ENCODE results near the gene SLC34A3.

The SLC34A3 gene

GRCh38 chr9:137213160-137214060, 17.3 kb upstream of the SLC34A3 start:
- no peak overlapping the region for H3K4me3 ChIP-seq (ENCODE audit: low read depth, low read length)
- no peaks in the 10 kb centered on the region for H3K9me3 ChIP-seq (ENCODE audit: control insufficient read depth, insufficient read depth, low read length)
- peaks cover 41% of the 10 kb centered on the region for H3K36me3 ChIP-seq (ENCODE audit: control insufficient read depth, insufficient read depth, low read length)
- no peaks in the 10 kb centered on the region for H3K4me1 ChIP-seq (ENCODE audit: control insufficient read depth, insufficient read depth, low read length)
- no peak overlapping the region for H3K9ac ChIP-seq (ENCODE audit: low read depth, low read length)
- no peaks in the 10 kb centered on the region for H3K27me3 ChIP-seq (ENCODE audit: control insufficient read depth, insufficient read depth, low read length)

GRCh38 chr9:137214620-137215019, 16.1 kb upstream of the SLC34A3 start:
- no peaks in the 10 kb centered on the region for H3K4me1 ChIP-seq (ENCODE audit: control insufficient read depth, insufficient read depth, low read length)
- no peaks in the 10 kb centered on the region for H3K27me3 ChIP-seq (ENCODE audit: control insufficient read depth, insufficient read depth, low read length)
- no peak overlapping the region for H3K4me3 ChIP-seq (ENCODE audit: low read depth, low read length)
- no peaks in the 10 kb centered on the region for H3K9me3 ChIP-seq (ENCODE audit: control insufficient read depth, insufficient read depth, low read length)
- H3K36me3 ChIP-seq (ENCODE audit: control insufficient read depth, insufficient read depth, low read length): peaks cover 35% of the 10 kb centered on the region
- no peak overlapping the region for H3K9ac ChIP-seq (ENCODE audit: low read depth, low read length)

- Histone ChIP-seq H3K36me3 (ENCODE audit: control insufficient read depth, insufficient read depth, low read length) (peaks cover 35% of the 10 kb centered on the region), H3K9me3 (ENCODE audit: control insufficient read depth, insufficient read depth, low read length) (no peaks in the 10 kb centered on the region)
These were observed 15.3 kb upstream of the SLC34A3 start for GRCh38 chr9:137215196-137215986.

GRCh38 chr9:137216188-137216965, 14.3 kb upstream of the SLC34A3 start:
- H3K36me3 ChIP-seq (ENCODE audit: control insufficient read depth, insufficient read depth, low read length): peaks cover 35% of the 10 kb centered on the region
- no peak overlapping the region for H3K4me3 ChIP-seq (ENCODE audit: low read depth, low read length)
- no peaks in the 10 kb centered on the region for H3K4me1 ChIP-seq (ENCODE audit: control insufficient read depth, insufficient read depth, low read length)

More at GRCh38 chr9:137215196-137215986, 15.3 kb upstream of the SLC34A3 start:
- Histone ChIP-seq H3K9ac (ENCODE audit: low read depth, low read length) (no peak overlapping the region), H3K4me1 (ENCODE audit: control insufficient read depth, insufficient read depth, low read length) (no peaks in the 10 kb centered on the region), H3K27me3 (ENCODE audit: control insufficient read depth, insufficient read depth, low read length) (no peaks in the 10 kb centered on the region), H3K4me3 (ENCODE audit: low read depth, low read length) (no peak overlapping the region)

GRCh38 chr9:137217276-137218211, 13.2 kb upstream of the SLC34A3 start:
- no peaks in the 10 kb centered on the region for H3K27me3 ChIP-seq (ENCODE audit: control insufficient read depth, insufficient read depth, low read length)
- H3K9me3 ChIP-seq (ENCODE audit: control insufficient read depth, insufficient read depth, low read length): no peaks in the 10 kb centered on the region
- H3K4me3 ChIP-seq (ENCODE audit: low read depth, low read length): no peak overlapping the region
- H3K36me3 ChIP-seq (ENCODE audit: control insufficient read depth, insufficient read depth, low read length): peaks cover 32% of the 10 kb centered on the region
- no peaks in the 10 kb centered on the region for H3K4me1 ChIP-seq (ENCODE audit: control insufficient read depth, insufficient read depth, low read length)
- H3K9ac ChIP-seq (ENCODE audit: low read depth, low read length): no peak overlapping the region

More at GRCh38 chr9:137216188-137216965, 14.3 kb upstream of the SLC34A3 start:
- no peak overlapping the region for H3K9ac ChIP-seq (ENCODE audit: low read depth, low read length)
- H3K9me3 ChIP-seq (ENCODE audit: control insufficient read depth, insufficient read depth, low read length): no peaks in the 10 kb centered on the region
- H3K27me3 ChIP-seq (ENCODE audit: control insufficient read depth, insufficient read depth, low read length): no peaks in the 10 kb centered on the region

- Histone ChIP-seq H3K4me3 (ENCODE audit: low read depth, low read length) (no peak overlapping the region), H3K4me1 (ENCODE audit: control insufficient read depth, insufficient read depth, low read length) (no peaks in the 10 kb centered on the region), H3K9ac (ENCODE audit: low read depth, low read length) (no peak overlapping the region), H3K27me3 (ENCODE audit: control insufficient read depth, insufficient read depth, low read length) (no peaks in the 10 kb centered on the region), H3K36me3 (ENCODE audit: control insufficient read depth, insufficient read depth, low read length) (peaks cover 28% of the 10 kb centered on the region), H3K9me3 (ENCODE audit: control insufficient read depth, insufficient read depth, low read length) (no peaks in the 10 kb centered on the region)
These were observed 12.4 kb upstream of the SLC34A3 start for GRCh38 chr9:137218212-137218753.

GRCh38 chr9:137218754-137219271, 11.9 kb upstream of the SLC34A3 start:
- Histone ChIP-seq H3K4me3 (ENCODE audit: low read depth, low read length) (no peak overlapping the region), H3K9me3 (ENCODE audit: control insufficient read depth, insufficient read depth, low read length) (no peaks in the 10 kb centered on the region), H3K27me3 (ENCODE audit: control insufficient read depth, insufficient read depth, low read length) (no peaks in the 10 kb centered on the region), H3K4me1 (ENCODE audit: control insufficient read depth, insufficient read depth, low read length) (no peaks in the 10 kb centered on the region), H3K36me3 (ENCODE audit: control insufficient read depth, insufficient read depth, low read length) (peaks cover 23% of the 10 kb centered on the region), H3K9ac (ENCODE audit: low read depth, low read length) (no peak overlapping the region)

GRCh38 chr9:137219757-137220316, 10.9 kb upstream of the SLC34A3 start:
- Histone ChIP-seq H3K27me3 (ENCODE audit: control insufficient read depth, insufficient read depth, low read length) (no peaks in the 10 kb centered on the region), H3K9me3 (ENCODE audit: control insufficient read depth, insufficient read depth, low read length) (no peaks in the 10 kb centered on the region), H3K4me3 (ENCODE audit: low read depth, low read length) (no peak overlapping the region), H3K4me1 (ENCODE audit: control insufficient read depth, insufficient read depth, low read length) (no peaks in the 10 kb centered on the region), H3K9ac (ENCODE audit: low read depth, low read length) (no peak overlapping the region), H3K36me3 (ENCODE audit: control insufficient read depth, insufficient read depth, low read length) (peaks cover 14% of the 10 kb centered on the region)

GRCh38 chr9:137220317-137221094, 10.2 kb upstream of the SLC34A3 start:
- Histone ChIP-seq H3K9me3 (ENCODE audit: control insufficient read depth, insufficient read depth, low read length) (no peaks in the 10 kb centered on the region), H3K27me3 (ENCODE audit: control insufficient read depth, insufficient read depth, low read length) (no peaks in the 10 kb centered on the region), H3K4me1 (ENCODE audit: control insufficient read depth, insufficient read depth, low read length) (no peaks in the 10 kb centered on the region), H3K4me3 (ENCODE audit: low read depth, low read length) (no peak overlapping the region), H3K36me3 (ENCODE audit: control insufficient read depth, insufficient read depth, low read length) (peaks cover 10% of the 10 kb centered on the region), H3K9ac (ENCODE audit: low read depth, low read length) (no peak overlapping the region)

GRCh38 chr9:137221095-137221505, 9.6 kb upstream of the SLC34A3 start:
- Histone ChIP-seq H3K4me1 (ENCODE audit: control insufficient read depth, insufficient read depth, low read length) (no peaks in the 10 kb centered on the region), H3K9ac (ENCODE audit: low read depth, low read length) (no peak overlapping the region), H3K27me3 (ENCODE audit: control insufficient read depth, insufficient read depth, low read length) (no peaks in the 10 kb centered on the region), H3K4me3 (ENCODE audit: low read depth, low read length) (no peak overlapping the region), H3K36me3 (ENCODE audit: control insufficient read depth, insufficient read depth, low read length) (peaks cover 8% of the 10 kb centered on the region), H3K9me3 (ENCODE audit: control insufficient read depth, insufficient read depth, low read length) (no peaks in the 10 kb centered on the region)
